C4-2B (cell line): ENCODE data around the gene HMGB1.

Source experiments
- H3K27ac ChIP-seq: fragments of 450-650 bp; 2 replicates; pipeline ENCODE4 v1.5.1; 2017
- ZFX ChIP-seq: fragments of 450-650 bp; IDR thresholded peaks from 2 replicates; pipeline ENCODE4 v1.6.1; 2017
- TF ChIP-seq, protein P1 (sequence below): fragments of 450-650 bp; conservative IDR thresholded peaks from 2 replicates; pipeline ENCODE4 v1.5.1; 2017; ENCODE audit warnings: mild to moderate bottlenecking

HMGB1 gene

DNA sequence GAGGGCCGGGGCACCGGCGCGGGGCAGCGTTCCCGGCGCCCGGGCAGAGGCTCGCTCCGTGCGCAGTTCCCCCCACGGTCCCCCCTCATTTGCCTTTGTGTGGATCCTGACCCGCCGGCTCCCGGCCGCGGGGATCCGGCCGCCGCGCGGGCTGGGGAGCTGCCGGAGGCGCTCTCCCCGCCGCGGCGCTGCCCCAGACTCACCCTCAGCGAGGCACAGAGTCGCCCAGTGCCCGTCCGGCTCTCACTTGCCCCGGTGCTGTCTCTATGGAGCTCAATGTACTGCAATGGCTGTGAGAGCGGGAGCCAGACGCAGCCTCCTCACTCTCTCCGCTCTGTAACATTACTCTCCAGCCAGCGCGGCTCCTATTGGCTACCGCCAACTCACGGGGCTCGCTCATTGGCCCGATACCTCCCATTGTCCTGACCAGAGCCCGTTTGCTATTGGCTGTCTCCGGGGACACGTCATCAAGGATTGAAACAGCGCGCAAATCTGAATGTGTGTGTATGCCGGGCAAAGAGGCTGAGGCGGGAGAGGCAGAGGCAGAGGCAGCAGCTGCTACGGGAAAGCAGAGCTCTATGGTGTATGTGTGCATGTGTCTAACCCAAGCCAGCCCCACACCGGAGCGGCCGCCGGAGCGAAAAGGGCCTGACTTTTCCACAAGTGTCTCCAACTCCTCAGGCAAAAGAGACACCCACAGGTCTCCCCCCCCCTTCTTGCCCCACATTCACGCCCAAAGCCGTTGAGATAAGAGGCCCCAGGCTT is at the start of gene HMGB1:
HMGB1 (minus strand) TSS at position 344 of the 765 bp plus-strand sequence. CDS start 2,256 bp downstream, outside the sequence.
- H3K27ac ChIP-seq = peak within 1 kb of the TSS; percentile 98
- TF ChIP-seq ZFX = no peak
- TF ChIP-seq, protein P1, sequence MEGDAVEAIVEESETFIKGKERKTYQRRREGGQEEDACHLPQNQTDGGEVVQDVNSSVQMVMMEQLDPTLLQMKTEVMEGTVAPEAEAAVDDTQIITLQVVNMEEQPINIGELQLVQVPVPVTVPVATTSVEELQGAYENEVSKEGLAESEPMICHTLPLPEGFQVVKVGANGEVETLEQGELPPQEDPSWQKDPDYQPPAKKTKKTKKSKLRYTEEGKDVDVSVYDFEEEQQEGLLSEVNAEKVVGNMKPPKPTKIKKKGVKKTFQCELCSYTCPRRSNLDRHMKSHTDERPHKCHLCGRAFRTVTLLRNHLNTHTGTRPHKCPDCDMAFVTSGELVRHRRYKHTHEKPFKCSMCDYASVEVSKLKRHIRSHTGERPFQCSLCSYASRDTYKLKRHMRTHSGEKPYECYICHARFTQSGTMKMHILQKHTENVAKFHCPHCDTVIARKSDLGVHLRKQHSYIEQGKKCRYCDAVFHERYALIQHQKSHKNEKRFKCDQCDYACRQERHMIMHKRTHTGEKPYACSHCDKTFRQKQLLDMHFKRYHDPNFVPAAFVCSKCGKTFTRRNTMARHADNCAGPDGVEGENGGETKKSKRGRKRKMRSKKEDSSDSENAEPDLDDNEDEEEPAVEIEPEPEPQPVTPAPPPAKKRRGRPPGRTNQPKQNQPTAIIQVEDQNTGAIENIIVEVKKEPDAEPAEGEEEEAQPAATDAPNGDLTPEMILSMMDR = no peak

DNA sequence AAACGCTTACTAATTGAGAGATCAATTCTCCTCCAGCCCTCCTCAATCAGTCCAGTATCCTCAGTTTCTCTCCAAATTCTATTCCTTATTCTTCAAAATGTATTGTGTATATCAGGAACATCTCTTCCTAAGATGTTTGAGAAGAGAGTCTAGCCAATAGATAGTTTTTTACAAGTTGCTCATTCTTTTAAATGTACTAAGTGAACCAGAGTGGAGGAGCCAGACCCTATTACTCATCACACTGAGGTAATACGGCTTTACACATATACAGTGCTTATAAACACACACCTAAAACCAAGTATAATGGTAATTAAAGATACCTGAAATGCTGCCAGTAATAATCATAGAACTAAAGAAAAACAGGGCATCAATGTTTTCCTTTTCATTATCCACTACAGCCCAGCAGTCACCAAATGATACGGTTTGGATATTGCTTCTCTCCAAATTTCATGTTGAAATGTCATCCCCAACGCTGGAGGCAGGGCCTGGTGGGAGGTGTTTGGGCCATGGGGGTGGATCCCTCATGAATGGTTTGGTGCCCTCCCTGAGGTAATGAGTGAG is 45.2 kb upstream of the HMGB1 start:
- no peak overlapping the region for H3K27ac ChIP-seq
- TF ChIP-seq, protein P1 = no peak
- TF ChIP-seq ZFX = no peak

DNA sequence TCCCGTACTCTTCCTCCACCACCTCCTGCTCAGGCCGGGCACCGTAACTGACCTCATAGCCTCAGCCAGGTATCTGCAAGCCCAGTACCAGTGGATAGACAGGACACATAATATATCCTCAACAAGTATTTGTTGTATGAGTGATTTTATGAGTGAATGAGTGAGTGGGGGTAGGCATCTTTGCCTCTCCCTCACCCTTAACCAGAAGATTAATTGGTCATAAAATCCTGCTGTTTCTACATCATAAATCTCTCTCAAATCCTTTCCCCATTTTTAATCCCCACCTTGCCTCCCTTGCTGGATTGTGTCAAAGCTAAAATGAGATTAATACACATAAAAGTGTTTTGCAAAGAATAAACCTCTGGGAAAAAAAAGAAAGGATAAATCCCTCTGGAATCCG is 44.4 kb upstream of the HMGB1 start:
- TF ChIP-seq, protein P1 = no peak
- TF ChIP-seq ZFX = no peak
- no peak overlapping the region for H3K27ac ChIP-seq

DNA sequence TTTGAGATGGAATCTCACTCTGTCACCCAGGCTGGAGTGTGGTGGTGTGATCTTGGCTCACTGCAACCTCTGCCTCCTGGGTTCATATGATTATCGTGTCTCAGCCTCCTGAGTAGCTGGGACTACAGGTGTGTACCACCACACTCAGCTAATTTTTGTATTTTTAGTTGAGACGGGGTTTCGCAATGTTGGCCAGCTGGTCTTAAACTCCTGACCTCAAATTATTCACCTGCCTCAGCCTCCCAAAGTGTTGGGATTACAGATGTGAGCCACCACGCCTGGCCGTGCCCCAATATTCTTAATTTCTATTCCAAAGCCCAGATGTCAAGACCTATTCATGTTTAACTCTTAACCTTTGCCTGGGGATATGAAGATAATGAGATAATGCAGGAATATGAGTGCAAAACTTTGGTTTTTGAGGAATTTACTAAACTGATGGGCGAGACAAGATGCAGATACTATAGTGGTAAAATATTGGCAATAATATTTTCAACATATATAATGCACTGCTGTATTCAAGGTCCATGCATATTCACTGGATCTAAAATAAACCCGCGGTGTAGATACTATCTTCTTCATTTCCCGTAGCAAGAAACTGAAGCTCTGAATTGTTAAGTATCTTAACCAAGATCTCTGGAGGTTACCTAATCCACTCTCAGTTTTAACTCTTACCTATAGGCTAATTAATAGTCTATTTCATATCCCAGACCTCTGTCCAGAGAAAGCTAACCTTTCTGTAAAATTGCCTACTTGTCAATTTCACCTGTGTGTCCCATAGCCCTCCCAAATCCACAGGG is 43.7 kb upstream of the HMGB1 start:
- H3K27ac ChIP-seq = no peak overlapping the region
- TF ChIP-seq, protein P1 = no peak
- no peak for TF ChIP-seq ZFX

DNA sequence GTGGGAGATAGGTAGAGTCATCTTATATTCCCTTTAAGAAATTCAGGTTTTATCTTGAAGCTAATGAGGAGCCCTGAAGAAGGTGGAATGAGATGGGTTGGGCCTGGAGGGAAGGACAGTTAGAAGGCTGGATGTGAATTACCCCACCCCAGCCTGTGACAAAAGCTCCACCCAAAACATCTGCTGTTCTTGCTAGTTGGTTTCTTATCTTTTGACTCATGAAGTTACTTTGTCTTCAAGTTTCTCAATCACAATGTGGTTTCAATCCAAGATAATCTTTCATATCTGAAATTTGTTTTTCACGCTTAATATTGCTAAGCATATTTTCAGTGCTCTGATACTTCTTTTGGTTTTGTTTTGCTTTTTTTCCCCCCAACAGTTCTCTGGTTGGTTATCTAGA is 38.3 kb upstream of the HMGB1 start:
- no peak overlapping the region for H3K27ac ChIP-seq
- TF ChIP-seq, protein P1 = no peak
- TF ChIP-seq ZFX = no peak

DNA sequence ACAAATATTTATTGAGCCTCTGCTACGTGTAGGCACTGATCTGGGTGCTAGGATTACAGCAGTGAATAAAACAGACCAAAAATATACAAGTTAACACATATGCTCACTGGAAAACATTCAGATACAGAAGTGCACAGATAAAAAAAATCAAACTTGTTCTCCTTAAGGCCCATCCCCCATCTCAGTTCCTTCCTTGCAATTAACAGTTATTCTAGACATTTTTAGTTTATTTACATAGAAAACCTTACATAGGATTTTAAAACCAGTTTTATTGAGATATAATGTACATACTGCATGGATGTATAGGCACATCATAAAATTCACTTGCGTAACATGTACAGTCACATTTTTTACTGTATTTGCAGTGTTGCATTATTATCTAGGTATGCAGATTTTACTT is 36.5 kb upstream of the HMGB1 start:
- no peak for TF ChIP-seq ZFX
- TF ChIP-seq, protein P1 = no peak
- no peak overlapping the region for H3K27ac ChIP-seq

DNA sequence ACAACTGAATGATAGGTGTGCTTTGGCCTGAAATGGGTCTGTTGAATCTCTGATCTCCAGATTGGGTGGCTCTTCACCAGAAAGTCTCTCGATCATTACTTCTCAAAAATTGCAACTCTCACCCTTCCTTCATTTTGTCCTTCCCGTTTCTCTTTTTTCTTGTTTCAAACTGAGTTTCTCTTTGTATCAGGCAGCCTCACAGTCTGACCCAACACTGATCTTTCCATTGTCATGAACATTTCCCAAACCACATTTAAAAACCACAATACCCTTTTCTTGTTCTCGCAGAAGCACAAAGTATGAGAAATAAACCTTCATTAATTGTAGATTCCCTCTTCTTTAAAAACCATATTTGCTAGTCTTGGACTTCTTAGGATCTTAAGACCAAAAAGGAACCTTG is 33.6 kb upstream of the HMGB1 start:
- H3K27ac ChIP-seq = no peak overlapping the region
- TF ChIP-seq ZFX = no peak
- TF ChIP-seq, protein P1 = no peak
